Astrocyte (in vitro differentiated cells and primary cell): ENCODE results near the gene GPAT3. TPM values are rescaled to one million over a fixed set of nuclear protein-coding genes. Genes with fewer than 3 reads are reported as not detected.
"Not testable (repeated sequence)": the region's sequence is repeated elsewhere in the genome, so short reads cannot be mapped to it uniquely, and the experiment has no call there.

Source experiments
- DNase-seq: peaks from one replicate; pipeline ENCODE4 v3.0.0-alpha.2; 2010; ENCODE audit warnings: low read depth
- FAIRE-seq: peaks from 2 replicates; lab custom pipeline; 2011; peaks lifted over from hg19 to GRCh38; lab: Jason Lieb, UNC
- H2AFZ ChIP-seq: 2 replicates; pipeline ENCODE4 v1.6.0; 2012; ENCODE audit warnings: low read depth, low read length, inconsistent platforms
- H3K27ac ChIP-seq: 2 replicates; pipeline ENCODE4 v1.5.1; 2011; ENCODE audit warnings: low read depth, low read length, inconsistent platforms
- H3K27me3 ChIP-seq: 2 replicates; pipeline ENCODE4 v1.6.0; 2011; ENCODE audit warnings: low read length, inconsistent platforms; ENCODE audit not compliant: insufficient read depth
- H3K36me3 ChIP-seq: 2 replicates; pipeline ENCODE4 v1.5.1; 2011; ENCODE audit warnings: low read length, inconsistent platforms; ENCODE audit not compliant: insufficient read depth
- H3K4me1 ChIP-seq: 2 replicates; pipeline ENCODE4 v1.5.1; 2011; ENCODE audit warnings: low read length, inconsistent platforms; ENCODE audit not compliant: insufficient read depth
- H3K4me2 ChIP-seq: 2 replicates; pipeline ENCODE4 v1.6.0; 2012; ENCODE audit warnings: low read length, inconsistent platforms
- H3K4me3 ChIP-seq: 2 replicates; pipeline ENCODE4 v1.5.1; 2011; ENCODE audit warnings: low read depth, mild to moderate bottlenecking, low read length, inconsistent platforms; ENCODE audit not compliant: insufficient read depth
- H3K79me2 ChIP-seq: 2 replicates; pipeline ENCODE4 v1.6.0; 2012; ENCODE audit warnings: mild to moderate bottlenecking, low read length, inconsistent platforms; ENCODE audit not compliant: insufficient read depth
- H3K9ac ChIP-seq: 2 replicates; pipeline ENCODE4 v1.6.0; 2012; ENCODE audit warnings: mild to moderate bottlenecking, low read length, inconsistent platforms
- H3K9me3 ChIP-seq: 2 replicates; pipeline ENCODE4 v1.5.1; 2012; ENCODE audit warnings: low read depth, mild to moderate bottlenecking, low read length, inconsistent platforms; ENCODE audit not compliant: insufficient read depth
- H4K20me1 ChIP-seq: 2 replicates; pipeline ENCODE4 v1.6.0; 2012; ENCODE audit warnings: low read length, inconsistent platforms; ENCODE audit not compliant: insufficient read depth
- H3K27ac Mint-ChIP-seq: one replicate; pipeline ENCODE4 v1.8.0; 2021; ENCODE audit warnings: mild to moderate bottlenecking, mixed read lengths; ENCODE audit not compliant: unreplicated experiment
- H3K27me3 Mint-ChIP-seq: one replicate; pipeline ENCODE4 v1.8.0; 2021; ENCODE audit warnings: low read depth, mixed read lengths; ENCODE audit not compliant: unreplicated experiment
- H3K36me3 Mint-ChIP-seq: one replicate; pipeline ENCODE4 v1.8.0; 2021; ENCODE audit warnings: low read depth, mixed read lengths; ENCODE audit not compliant: unreplicated experiment
- H3K4me1 Mint-ChIP-seq: one replicate; pipeline ENCODE4 v1.8.0; 2021; ENCODE audit warnings: low read depth, mixed read lengths; ENCODE audit not compliant: unreplicated experiment
- H3K4me3 Mint-ChIP-seq: one replicate; pipeline ENCODE4 v1.8.0; 2021; ENCODE audit warnings: mild to moderate bottlenecking, moderate library complexity, mixed read lengths; ENCODE audit not compliant: unreplicated experiment
- H3K9me3 Mint-ChIP-seq: one replicate; pipeline ENCODE4 v1.8.0; 2021; ENCODE audit warnings: mild to moderate bottlenecking, mixed read lengths; ENCODE audit not compliant: unreplicated experiment
- CTCF ChIP-seq: IDR thresholded peaks from 2 replicates; pipeline ENCODE4 v1.5.1; 2011; ENCODE audit warnings: low read depth, mild to moderate bottlenecking, inconsistent platforms, low read length, moderate library complexity; ENCODE audit not compliant: insufficient read depth
- EZH2 ChIP-seq: IDR thresholded peaks from 2 replicates; pipeline ENCODE4 v1.6.1; 2012; ENCODE audit warnings: mild to moderate bottlenecking, low read length, inconsistent platforms; ENCODE audit not compliant: insufficient read depth
- total RNA-seq: library from RNA; stranded (reverse); gene quantifications from 2 replicates; pipeline ENCODE4 v1.2.1, GENCODE V29; 2021

GPAT3 gene
- total RNA-seq, 1 donor from 2014 or later = 0.39 TPM

DNA sequence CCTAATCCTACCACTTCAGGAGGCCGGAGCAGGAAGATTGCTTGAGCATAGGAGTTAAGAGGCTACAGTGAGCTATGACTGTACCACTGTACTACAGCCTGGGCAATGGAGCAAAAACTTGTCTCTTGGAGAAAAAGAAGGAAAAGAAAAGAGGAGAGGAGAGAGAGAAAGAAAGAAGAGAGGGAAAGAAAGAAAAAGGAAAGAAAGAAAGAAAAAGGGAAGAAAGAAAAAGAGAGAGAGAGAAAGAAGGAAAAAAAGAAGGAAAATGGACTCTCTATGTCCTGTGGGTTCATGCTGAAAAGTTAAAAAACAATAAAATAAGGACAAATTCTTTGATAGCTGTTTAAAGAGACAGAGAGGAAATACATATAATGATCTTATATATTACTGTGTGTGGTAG lies 37.7 kb upstream of the GPAT3 start:
- Mint-ChIP-seq H3K9me3 (no peaks in the 10 kb centered on the region), H3K27me3 (peaks cover 2% of the 10 kb centered on the region), H3K4me3 (no peak overlapping the region), H3K36me3 (no peaks in the 10 kb centered on the region), H3K4me1 (no peaks in the 10 kb centered on the region), H3K27ac (no peak overlapping the region)
- Histone ChIP-seq H3K9me3 (no peaks in the 10 kb centered on the region), H3K27me3 (no peaks in the 10 kb centered on the region), H3K79me2 (no peaks in the 10 kb centered on the region), H3K27ac (no peak overlapping the region), H3K4me3 (no peak overlapping the region), H3K9ac (no peak overlapping the region), H3K4me1 (no peaks in the 10 kb centered on the region), H3K36me3 (no peaks in the 10 kb centered on the region), H3K4me2 (no peak overlapping the region), H4K20me1 (no peaks in the 10 kb centered on the region), H2AFZ (no peak overlapping the region)
- FAIRE-seq (no peak), DNase-seq (no peak)
- TF ChIP-seq EZH2 = no peak
- TF ChIP-seq CTCF = no peak

DNA sequence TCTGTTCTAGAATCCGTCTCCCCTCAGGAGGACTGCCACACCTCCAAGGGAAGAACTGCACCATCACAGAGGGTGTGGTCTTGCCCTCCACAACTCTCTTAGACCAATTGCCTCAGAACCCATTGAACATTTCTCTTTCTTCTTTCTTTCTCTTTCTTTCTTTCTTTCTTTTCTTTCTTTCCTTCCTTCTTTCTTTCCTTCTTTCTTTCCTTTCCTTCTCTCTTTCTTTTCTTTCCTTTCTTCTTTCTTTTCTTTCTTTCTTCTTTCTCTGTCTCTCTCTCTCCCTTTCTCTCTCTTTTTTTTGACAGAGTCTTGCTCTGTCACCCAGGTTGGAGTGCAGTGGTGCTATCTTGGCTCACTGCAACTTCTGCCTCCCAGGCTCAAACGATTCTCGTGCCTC lies 34.2 kb upstream of the GPAT3 start:
- FAIRE-seq, H3K9me3 ChIP-seq, H3K4me1 ChIP-seq, H3K27ac Mint-ChIP-seq, H3K4me3 ChIP-seq, H3K36me3 ChIP-seq, H3K4me3 Mint-ChIP-seq, H3K9me3 Mint-ChIP-seq, H3K9ac ChIP-seq, H3K27ac ChIP-seq, H3K4me2 ChIP-seq, H3K4me1 Mint-ChIP-seq, H3K79me2 ChIP-seq, H4K20me1 ChIP-seq, H3K36me3 Mint-ChIP-seq, H3K27me3 Mint-ChIP-seq, H3K27me3 ChIP-seq, H2AFZ ChIP-seq, DNase-seq: not testable (repeated sequence)

DNA sequence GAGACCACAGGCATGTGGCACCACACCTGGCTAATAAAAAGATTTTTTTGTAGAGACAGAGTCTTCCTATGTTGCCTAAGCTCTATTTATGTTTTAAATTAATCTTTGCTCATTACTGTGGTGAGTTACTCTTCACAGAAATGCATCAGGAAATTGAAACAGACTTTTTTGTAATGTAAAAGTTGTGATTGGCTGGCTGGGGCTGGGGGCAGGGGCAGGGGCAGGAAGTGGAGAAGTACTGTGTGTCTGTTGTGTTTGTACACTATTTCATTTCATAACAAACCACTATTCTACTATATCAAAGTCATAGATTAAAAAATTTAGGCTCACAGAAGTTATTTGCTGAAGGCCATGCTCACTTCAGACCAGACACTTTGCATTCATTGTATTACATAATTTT lies 31.9 kb upstream of the GPAT3 start:
- Histone ChIP-seq H3K36me3 (no peaks in the 10 kb centered on the region), H3K4me3 (no peak overlapping the region), H3K27ac (no peak overlapping the region), H3K4me2 (no peak overlapping the region), H3K9me3 (no peaks in the 10 kb centered on the region), H3K79me2 (no peaks in the 10 kb centered on the region), H3K27me3 (no peaks in the 10 kb centered on the region), H3K9ac (no peak overlapping the region), H2AFZ (no peak overlapping the region), H3K4me1 (no peaks in the 10 kb centered on the region), H4K20me1 (no peaks in the 10 kb centered on the region)
- Mint-ChIP-seq H3K9me3 (peaks cover under 1% of the 10 kb centered on the region), H3K27me3 (peaks cover 7% of the 10 kb centered on the region), H3K4me3 (no peak overlapping the region), H3K4me1 (no peaks in the 10 kb centered on the region), H3K36me3 (no peaks in the 10 kb centered on the region), H3K27ac (no peak overlapping the region)
- no peak for TF ChIP-seq CTCF
- no peak for TF ChIP-seq EZH2
- FAIRE-seq = no peak
- no peak for DNase-seq
